ENCODE results near the gene LST1.

Gene LST1

DNA sequence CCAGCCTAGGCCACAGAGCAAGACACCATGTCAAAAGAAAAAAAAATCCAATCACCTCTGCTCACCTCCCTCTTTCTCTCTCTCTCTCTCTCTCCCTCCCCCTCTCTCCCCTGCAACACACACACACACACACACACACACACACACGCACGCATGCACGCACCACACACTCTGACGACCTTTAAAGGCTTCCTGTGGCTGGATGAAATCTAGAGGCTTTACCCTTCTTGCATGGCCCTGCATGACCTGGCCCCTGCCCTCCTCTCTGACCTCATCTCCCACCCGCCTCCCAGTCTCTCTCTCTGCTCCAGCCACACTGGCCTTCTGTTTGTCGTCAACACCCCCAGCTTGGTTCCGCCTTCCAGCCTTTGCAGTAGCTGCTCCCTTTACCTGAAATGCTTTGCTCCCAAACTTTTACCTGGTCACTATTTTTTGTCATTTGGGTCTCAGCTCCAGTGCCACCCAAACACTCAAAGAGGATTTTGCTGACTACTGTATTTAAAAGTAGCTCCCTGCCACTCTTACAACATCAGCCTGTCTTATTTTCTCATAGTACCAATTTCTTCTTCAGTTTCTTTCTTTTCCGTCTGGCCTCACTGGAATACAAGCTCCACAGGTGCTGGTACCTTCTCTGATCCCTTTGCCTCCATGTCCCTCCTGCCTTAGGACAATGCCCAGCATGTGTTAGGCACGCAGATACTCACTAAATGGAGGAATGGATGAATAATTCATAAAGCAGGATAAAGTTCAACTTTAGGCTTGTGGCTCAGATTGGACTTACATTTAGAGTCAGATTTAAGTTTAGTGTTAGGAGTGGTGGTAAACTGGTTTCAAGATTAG, 18.3 kb upstream of the LST1 start:
- H3K27ac ChIP-seq = no peak overlapping the region
- TF ChIP-seq, protein P1, sequence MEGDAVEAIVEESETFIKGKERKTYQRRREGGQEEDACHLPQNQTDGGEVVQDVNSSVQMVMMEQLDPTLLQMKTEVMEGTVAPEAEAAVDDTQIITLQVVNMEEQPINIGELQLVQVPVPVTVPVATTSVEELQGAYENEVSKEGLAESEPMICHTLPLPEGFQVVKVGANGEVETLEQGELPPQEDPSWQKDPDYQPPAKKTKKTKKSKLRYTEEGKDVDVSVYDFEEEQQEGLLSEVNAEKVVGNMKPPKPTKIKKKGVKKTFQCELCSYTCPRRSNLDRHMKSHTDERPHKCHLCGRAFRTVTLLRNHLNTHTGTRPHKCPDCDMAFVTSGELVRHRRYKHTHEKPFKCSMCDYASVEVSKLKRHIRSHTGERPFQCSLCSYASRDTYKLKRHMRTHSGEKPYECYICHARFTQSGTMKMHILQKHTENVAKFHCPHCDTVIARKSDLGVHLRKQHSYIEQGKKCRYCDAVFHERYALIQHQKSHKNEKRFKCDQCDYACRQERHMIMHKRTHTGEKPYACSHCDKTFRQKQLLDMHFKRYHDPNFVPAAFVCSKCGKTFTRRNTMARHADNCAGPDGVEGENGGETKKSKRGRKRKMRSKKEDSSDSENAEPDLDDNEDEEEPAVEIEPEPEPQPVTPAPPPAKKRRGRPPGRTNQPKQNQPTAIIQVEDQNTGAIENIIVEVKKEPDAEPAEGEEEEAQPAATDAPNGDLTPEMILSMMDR (conservative IDR thresholded peaks at IDR 0.05) = no peak

DNA sequence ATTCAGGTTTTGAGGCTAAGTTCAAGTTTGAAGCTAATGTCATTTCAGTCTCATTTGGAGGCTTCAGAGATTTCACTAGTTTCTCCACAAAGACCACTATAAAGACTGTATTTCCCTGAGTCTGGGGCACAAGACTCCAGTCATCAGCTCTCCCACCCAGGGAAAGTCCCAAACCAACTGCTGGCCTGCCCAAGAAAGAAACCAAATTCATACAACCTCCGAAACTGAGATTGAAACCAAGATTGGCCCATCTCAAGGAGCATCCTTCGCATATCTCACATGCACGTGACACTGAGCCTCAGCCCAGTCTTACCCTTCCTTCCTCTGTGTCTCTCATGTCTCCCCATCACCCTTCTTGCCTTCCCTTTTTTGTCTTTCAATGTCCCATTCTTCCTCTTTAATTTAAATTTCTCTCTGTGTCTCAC, 17.5 kb upstream of the LST1 start:
- no peak overlapping the region for H3K27ac ChIP-seq

DNA sequence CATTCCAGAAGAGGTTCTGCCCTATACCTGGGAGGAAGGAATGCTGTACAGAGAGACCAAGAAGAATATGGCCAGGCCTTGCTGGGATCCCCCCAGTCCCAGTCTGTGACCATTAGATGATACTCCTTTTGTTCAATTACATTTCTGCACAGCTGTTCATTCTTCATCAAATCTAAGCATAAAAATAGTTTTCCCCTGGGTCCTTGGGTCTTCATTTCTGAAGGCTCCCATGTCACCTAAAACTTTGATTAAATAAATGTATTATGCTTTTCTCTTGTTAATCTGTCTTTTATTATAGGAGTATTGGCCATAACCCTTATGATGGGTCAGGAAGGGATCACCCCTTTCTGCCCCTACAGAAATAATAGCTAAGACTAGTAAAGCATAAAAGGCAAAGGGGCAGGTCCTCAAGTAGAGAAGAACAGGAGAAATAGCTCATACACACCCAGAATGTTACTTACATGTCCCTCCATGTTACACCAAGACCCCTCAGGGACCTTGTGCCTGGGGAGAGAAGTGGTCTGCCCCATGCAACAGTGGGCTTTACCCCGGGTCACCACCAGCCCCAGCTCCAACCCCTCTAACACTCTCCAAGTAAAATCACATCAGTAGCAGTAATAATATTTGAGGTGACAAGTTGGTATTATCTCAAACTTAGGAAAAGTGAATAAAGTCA, 16.1 kb upstream of the LST1 start:
- TF ChIP-seq, protein P1 (conservative IDR thresholded peaks at IDR 0.05) = no peak
- no peak overlapping the region for H3K27ac ChIP-seq

More for the DNA sequence above, 17.5 kb upstream of the LST1 start:
- TF ChIP-seq, protein P1 (conservative IDR thresholded peaks at IDR 0.05) = no peak

DNA sequence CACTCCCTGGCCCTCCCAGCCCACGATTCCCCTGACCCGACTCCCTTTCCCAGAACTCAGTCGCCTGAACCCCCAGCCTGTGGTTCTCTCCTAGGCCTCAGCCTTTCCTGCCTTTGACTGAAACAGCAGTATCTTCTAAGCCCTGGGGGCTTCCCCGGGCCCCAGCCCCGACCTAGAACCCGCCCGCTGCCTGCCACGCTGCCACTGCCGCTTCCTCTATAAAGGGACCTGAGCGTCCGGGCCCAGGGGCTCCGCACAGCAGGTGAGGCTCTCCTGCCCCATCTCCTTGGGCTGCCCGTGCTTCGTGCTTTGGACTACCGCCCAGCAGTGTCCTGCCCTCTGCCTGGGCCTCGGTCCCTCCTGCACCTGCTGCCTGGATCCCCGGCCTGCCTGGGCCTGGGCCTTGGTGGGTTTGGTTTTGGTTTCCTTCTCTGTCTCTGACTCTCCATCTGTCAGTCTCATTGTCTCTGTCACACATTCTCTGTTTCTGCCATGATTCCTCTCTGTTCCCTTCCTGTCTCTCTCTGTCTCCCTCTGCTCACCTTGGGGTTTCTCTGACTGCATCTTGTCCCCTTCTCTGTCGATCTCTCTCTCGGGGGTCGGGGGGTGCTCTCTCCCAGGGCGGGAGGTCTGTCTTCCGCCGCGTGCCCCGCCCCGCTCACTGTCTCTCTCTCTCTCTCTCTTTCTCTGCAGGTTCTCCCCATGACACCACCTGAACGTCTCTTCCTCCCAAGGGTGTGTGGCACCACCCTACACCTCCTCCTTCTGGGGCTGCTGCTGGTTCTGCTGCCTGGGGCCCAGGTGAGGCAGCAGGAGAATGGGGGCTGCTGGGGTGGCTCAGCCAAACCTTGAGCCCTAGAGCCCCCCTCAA, 13.8 kb upstream of the LST1 start, which contains the start of gene LTA:
Gene LTA (plus strand): TSS at position 249 of the 871 bp plus-strand sequence. CDS start 454 bp downstream, at position 703.
- H3K27ac ChIP-seq = no peak within 1 kb of the TSS
- TF ChIP-seq, protein P1 (conservative IDR thresholded peaks at IDR 0.05) = no peak

GRCh38 chr6:31573239-31574105, 12.6 kb upstream of the LST1 start:
- H3K27ac ChIP-seq = no peak overlapping the region
- TF ChIP-seq, protein P1 (conservative IDR thresholded peaks at IDR 0.05) = no peak

GRCh38 chr6:31574106-31575061, 11.7 kb upstream of the LST1 start:
- H3K27ac ChIP-seq = no peak overlapping the region
- TF ChIP-seq, protein P1 (conservative IDR thresholded peaks at IDR 0.05) = no peak
